Breast epithelium (tissue), 4 donors: ENCODE results near the gene ZNF253. TPM values are rescaled to one million over a fixed set of nuclear protein-coding genes. Genes with fewer than 3 reads are reported as not detected.
A peak's percentile ranks its signal among the peaks of the same experiment; 100 is the strongest.

Experiments used
- DNase-seq, 2 donors: peaks; one replicate each; pipeline ENCODE4 v3.0.0-alpha.2; 2019; ENCODE audit warnings: low spot score in 2 of 2
- H3K27ac ChIP-seq, 2 donors: fragments of 200-600 bp; sonication (generic) in 1 of 2; one replicate each; pipeline ENCODE4 v1.5.1; 2016 to 2019; ENCODE audit warnings: mild to moderate bottlenecking in 1 of 2
- H3K27me3 ChIP-seq, 2 donors: fragments of 200-600 bp; sonication (generic) in 1 of 2; one replicate each; pipeline versions ENCODE4 v1.5.1 to v1.6.0; 2017 to 2019; ENCODE audit warnings: control low read depth in 1 of 2, mild to moderate bottlenecking in 1 of 2
- H3K36me3 ChIP-seq: fragments of 200-600 bp; one replicate; pipeline ENCODE4 v1.5.1; 2019
- H3K4me1 ChIP-seq, 2 donors: fragments of 200-600 bp; sonication (generic); one replicate each; pipeline ENCODE4 v1.5.1; 2016 to 2019; ENCODE audit warnings: control low read depth in 1 of 2
- H3K4me3 ChIP-seq, 3 donors: fragments of 200-600 bp; sonication (generic); 1 replicate in 2 of 3; 2 replicates in 1 of 3; pipeline ENCODE4 v1.5.1; 2016 to 2019; ENCODE audit warnings: mild to moderate bottlenecking in 3 of 3, moderate library complexity in 2 of 3
- H3K9me3 ChIP-seq, 2 donors: fragments of 200-600 bp; sonication (generic) in 1 of 2; one replicate each; pipeline ENCODE4 v1.5.1; 2016 to 2019; ENCODE audit warnings: control low read depth in 1 of 2
- POLR2A ChIP-seq: fragments of 450-650 bp; IDR thresholded peaks from one replicate; pipeline ENCODE4 v1.6.1; 2016; ENCODE audit warnings: antibody characterized with exemption, mild to moderate bottlenecking, moderate library complexity
- POLR2AphosphoS5 ChIP-seq, 3 donors: sonication (generic); formaldehyde crosslinking; IDR thresholded peaks; one replicate each; pipeline ENCODE4 v1.6.1; 2017; ENCODE audit warnings: antibody characterized with exemption in 3 of 3
- intact Hi-C: fragments of 100-400 bp; cut with DNase I; formaldehyde crosslinking; loops from one replicate; pipeline ENCODE4 v1.15.1; 2023; ENCODE audit warnings: low total_unique reads
- total RNA-seq, 3 donors: library from RNA; depleted of rRNA; stranded (reverse); fragments of >200 nt; gene quantifications; one replicate each; pipeline ENCODE4 v1.1.0, GENCODE V29; 2016
- TF ChIP-seq, protein P1 (sequence below), 3 donors: fragments of 450-650 bp; IDR thresholded peaks; one replicate each; pipeline ENCODE4 v1.5.1; 2016 to 2017; ENCODE audit warnings: antibody characterized with exemption in 3 of 3, mild to moderate bottlenecking in 3 of 3, moderate library complexity in 3 of 3

Gene ZNF253
- total RNA-seq, result 10 to 100 TPM in 2 of 3 donors, 1 to 10 TPM in 1; 6.4 to 25.6 (median 12.8) TPM

DNA sequence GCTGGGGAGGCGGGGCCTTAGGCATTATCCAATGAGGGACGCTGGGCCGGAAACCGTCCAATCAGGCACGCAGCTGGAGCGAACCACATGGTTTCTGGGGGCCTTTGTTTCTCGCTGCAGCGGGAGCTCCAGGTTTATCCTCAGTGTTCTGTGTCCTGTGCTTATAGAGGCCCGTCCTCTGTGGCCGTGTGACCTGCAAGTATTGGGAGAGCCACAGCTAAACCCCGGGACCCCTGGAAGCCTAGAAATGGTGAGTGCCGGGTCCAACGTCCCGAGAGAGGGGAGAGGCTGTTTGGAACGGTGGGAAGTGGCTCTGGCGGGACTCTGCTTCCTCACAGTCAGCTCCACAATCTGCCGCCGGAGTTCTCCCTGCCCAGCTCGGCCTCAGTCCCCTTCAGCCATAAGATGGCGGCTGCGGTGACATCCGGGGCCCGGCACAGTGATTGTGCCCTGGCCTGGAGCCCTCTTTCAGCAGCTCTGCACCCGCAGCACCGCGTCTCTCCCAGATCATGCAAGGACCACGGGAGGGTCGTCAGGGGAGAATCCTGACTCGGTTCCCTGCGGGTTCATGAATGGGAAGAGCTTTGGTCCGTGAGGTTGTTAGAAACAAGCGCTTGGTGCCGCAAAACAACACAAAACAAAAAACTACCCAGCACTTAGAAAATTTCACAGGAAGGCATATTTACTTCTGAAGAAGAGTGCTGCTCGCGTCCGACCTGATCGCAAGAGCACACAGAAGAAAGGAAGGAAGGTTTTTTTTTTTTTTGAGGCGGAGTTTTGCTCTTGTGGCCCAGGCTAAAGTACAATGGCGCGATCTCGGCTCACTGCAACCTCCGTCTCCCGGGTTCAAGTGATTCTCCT is at the start of gene ZNF253:
ZNF253 (plus strand) TSS at position 133 of the 861 bp plus-strand sequence; CDS start at position 248, 115 bp downstream.
- H3K27ac ChIP-seq, result peak within 1 kb of the TSS; percentile 94

DNA sequence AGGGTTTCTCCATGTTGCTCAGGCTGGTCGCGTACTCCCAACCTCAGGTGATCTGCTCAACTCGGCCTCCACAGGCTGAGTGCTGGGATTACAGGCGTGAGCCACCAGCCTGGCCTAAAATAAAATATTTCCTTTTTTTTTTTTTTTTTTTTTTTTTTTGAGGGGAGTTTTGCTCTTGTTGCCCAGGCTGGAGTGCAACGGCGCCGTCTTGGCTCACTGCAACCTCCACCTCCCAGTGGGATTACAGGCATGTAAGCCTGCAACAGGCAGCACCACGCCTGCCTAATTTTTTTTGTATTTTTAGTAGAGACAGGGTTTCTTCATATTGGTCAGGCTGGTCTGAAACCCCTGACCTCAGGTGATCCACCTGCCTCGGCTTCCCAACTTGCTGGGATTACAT is 49.0 kb upstream of the ZNF253 start:
- Histone ChIP-seq H3K4me3 (no peak overlapping the region), H3K27me3 (no peaks in the 10 kb centered on the region), H3K4me1 (no peaks in the 10 kb centered on the region), H3K27ac (no peak overlapping the region), H3K36me3 (no peaks in the 10 kb centered on the region), H3K9me3 (no peaks in the 10 kb centered on the region)
- TF ChIP-seq, protein P1, sequence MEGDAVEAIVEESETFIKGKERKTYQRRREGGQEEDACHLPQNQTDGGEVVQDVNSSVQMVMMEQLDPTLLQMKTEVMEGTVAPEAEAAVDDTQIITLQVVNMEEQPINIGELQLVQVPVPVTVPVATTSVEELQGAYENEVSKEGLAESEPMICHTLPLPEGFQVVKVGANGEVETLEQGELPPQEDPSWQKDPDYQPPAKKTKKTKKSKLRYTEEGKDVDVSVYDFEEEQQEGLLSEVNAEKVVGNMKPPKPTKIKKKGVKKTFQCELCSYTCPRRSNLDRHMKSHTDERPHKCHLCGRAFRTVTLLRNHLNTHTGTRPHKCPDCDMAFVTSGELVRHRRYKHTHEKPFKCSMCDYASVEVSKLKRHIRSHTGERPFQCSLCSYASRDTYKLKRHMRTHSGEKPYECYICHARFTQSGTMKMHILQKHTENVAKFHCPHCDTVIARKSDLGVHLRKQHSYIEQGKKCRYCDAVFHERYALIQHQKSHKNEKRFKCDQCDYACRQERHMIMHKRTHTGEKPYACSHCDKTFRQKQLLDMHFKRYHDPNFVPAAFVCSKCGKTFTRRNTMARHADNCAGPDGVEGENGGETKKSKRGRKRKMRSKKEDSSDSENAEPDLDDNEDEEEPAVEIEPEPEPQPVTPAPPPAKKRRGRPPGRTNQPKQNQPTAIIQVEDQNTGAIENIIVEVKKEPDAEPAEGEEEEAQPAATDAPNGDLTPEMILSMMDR (IDR thresholded peaks at IDR 0.05), result no peak
- TF ChIP-seq POLR2AphosphoS5 (IDR thresholded peaks at IDR 0.05) (no peak), POLR2A (no peak)
- DNase-seq, result no peak
- intact Hi-C loops, result no loop called here

More for the DNA sequence above, at the start of gene ZNF253:
- H3K9me3 ChIP-seq, result no peaks in the 10 kb centered on the region
- H3K4me3 ChIP-seq, result peak within 1 kb of the TSS; percentile 69 to 83 (median 75)
- DNase-seq, result peak; percentile 98
- intact Hi-C loops, result no loop called here
- TF ChIP-seq POLR2A, result peak; percentile 84
- TF ChIP-seq, protein P1 (IDR thresholded peaks at IDR 0.05), result no peak
- peak; percentile 72 to 91 (median 90) for TF ChIP-seq POLR2AphosphoS5 (IDR thresholded peaks at IDR 0.05)
- H3K36me3 ChIP-seq, result no peaks in the 10 kb centered on the region
- H3K4me1 ChIP-seq, result peaks cover 0 to 8% of the 10 kb centered on the region in 2 donors
- H3K27me3 ChIP-seq, result no peaks in the 10 kb centered on the region

DNA sequence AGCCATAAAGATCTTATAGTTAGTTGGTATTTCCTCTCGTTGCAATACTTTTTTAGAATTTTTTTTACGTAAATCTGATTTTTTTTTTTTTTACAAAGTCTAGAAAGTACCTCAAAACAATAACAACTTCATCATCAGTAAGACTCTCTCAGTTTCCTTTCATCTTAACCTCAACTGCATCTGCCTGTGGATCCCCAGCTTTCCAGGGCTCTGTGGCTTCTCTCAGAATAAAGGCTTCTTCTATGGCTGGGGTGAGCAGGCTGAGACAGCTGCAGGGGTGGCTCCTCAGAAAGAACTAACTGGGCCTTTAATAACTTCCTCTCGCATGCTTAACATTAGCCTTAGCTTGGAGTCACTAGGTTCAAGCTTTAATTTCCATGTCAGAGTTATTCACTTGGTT is 48.3 kb upstream of the ZNF253 start:
- intact Hi-C loops, result no loop called here
- no peak overlapping the region for H3K27ac ChIP-seq
- TF ChIP-seq POLR2A (no peak), POLR2AphosphoS5 (IDR thresholded peaks at IDR 0.05) (no peak)
- TF ChIP-seq, protein P1 (IDR thresholded peaks at IDR 0.05), result no peak

DNA sequence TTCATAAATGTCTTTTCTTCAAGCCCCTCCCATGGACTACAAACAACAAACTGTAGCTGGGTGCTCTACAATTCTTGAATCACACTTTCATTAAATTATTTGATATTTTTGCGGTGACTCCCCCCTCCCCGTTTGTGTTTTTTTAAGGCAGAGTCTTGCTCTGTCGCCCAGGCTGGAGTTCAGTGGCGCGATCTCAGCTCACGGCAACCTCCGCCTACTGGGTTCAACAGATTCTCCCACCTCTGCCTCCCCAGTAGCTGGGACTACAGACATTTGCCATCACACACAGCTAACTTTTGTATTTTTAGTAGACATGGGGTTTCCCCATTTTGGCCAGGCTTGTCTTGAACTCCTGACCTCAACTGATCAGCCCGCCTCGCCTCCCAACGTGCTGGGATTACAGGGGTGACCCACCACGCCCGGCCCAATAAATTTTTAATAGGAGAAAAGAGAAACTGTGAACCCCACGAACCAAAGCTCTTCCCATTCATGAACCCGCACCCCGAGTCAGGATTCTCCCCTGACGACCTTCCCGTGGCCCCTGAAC is 44.8 kb upstream of the ZNF253 start:
- Histone ChIP-seq H3K4me1 (no peaks in the 10 kb centered on the region), H3K9me3 (no peaks in the 10 kb centered on the region), H3K4me3 (peak overlapping the region; percentile 69 to 85 (median 70)), H3K36me3 (no peaks in the 10 kb centered on the region), H3K27ac (peak overlapping the region; percentile 96 to 97), H3K27me3 (no peaks in the 10 kb centered on the region)
- TF ChIP-seq POLR2A, result no peak
- TF ChIP-seq POLR2AphosphoS5 (IDR thresholded peaks at IDR 0.05), result no peak
- TF ChIP-seq, protein P1 (IDR thresholded peaks at IDR 0.05), result no peak
- intact Hi-C loops, result no loop called here
- no peak for DNase-seq

More for the DNA sequence above, 48.3 kb upstream of the ZNF253 start:
- no peaks in the 10 kb centered on the region for H3K9me3 ChIP-seq
- H3K4me1 ChIP-seq, result no peaks in the 10 kb centered on the region
- H3K27me3 ChIP-seq, result no peaks in the 10 kb centered on the region
- no peaks in the 10 kb centered on the region for H3K36me3 ChIP-seq
- H3K4me3 ChIP-seq, result no peak overlapping the region
- no peak for DNase-seq
